Ammon's horn (tissue), 1 donor: ENCODE measurements around the gene TTC24.

Source experiments
- DNase-seq: peaks from one replicate; pipeline ENCODE4 v3.0.0-alpha.2; 2016; ENCODE audit warnings: low spot score

Gene TTC24

DNA sequence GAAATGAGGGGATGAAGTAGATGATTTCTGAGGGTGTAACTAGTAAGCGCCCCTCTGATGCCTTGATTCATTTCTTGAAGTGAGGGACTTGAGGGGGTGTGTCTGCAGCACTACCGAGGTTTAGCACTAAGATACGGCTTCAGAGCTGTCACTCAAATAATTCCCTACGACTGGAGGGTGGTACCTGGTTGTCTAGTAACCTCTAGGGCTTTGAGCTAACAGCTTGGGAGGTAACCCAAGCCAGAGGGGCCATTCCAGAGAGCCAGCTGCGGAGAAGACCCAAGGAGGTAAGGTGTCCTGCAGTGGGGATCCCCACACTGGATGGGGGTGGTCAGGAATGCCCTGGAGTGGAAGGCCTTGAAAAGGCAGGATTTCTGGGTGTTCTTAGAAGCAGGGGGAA, at the start of gene TTC24:
Gene TTC24 (plus strand): TSS at position 252 of the 400 bp plus-strand sequence. CDS start 1,642 bp downstream, outside the sequence.
- DNase-seq, result no peak

GRCh38 chr1:156530006-156530405, 49.5 kb upstream of the TTC24 start:
- DNase-seq, result no peak

GRCh38 chr1:156532374-156532773, 47.1 kb upstream of the TTC24 start:
- no peak for DNase-seq

GRCh38 chr1:156533568-156534220, 45.8 kb upstream of the TTC24 start:
- DNase-seq, result no peak

GRCh38 chr1:156534424-156535060, 45.0 kb upstream of the TTC24 start:
- no peak for DNase-seq

DNA sequence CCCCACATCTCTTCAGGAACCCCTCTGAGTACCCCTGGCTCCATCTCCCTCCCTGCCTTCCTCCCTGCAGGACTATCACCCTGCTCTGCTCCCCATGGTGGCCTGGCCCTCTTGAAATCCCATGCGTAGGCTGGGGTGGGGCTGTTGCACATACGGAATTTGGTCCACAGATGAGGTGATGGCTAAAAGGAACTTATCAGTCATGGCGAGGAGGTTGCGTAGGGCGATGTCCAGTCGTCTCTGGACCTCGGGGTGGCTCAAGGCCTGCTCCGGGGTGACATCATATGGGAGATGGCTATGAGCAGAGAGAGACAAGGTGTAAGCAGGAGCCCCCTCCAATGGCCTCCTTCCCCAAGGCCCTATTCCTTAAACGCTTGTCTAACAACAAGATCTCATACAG, 42.5 kb upstream of the TTC24 start:
- no peak for DNase-seq

GRCh38 chr1:156538711-156539440, 40.6 kb upstream of the TTC24 start:
- DNase-seq, result no peak

DNA sequence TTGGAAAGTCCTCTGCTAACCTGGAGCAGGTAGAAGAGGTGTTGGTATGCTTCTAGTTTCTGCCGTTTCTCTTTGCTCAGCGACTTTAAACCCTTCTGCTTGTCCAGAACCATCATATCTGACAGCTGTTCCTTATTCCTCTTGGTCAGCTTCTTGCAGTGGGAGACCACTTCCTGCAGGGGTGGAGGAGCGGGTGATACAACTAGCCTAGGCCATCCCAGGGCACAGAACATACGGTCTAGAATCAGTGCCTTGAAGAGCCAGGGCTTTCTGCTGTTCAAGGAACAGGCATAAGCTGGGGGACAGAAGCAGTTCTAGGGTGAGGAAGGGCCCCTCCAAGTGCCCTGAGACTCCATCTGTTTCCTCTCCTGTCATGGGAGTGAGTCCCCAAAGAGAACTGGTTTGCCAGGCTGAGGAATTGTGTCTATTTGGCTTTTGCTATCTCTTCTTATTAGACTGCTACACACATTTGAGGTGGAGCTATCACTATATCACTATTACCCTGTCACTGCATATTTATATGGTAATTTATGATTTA, 39.6 kb upstream of the TTC24 start:
- no peak for DNase-seq

DNA sequence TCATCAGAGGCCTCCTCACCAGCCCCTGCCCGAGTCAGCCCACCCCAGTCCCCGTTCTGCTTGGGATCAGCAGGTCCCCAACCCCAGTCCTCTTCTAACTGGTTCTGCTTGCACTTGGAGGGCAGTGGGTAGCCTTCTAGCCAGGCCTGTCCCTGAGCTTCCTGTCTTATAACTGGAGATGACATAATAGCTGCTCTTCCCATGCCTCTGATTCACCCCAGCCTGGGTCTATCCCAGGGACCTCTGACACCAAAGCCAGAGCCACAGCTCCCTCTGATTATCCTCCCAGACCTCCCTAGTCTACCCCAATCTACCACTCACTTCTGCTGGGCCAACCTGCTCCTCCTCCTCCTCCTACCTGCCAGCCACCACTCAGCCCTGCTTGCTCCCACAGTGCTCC, 38.6 kb upstream of the TTC24 start:
- DNase-seq, result no peak

- DNase-seq, result no peak
Measured at GRCh38 chr1:156543066-156543465, 36.5 kb upstream of the TTC24 start.

GRCh38 chr1:156544592-156545102, 34.9 kb upstream of the TTC24 start:
- DNase-seq, result peak; percentile 30

DNA sequence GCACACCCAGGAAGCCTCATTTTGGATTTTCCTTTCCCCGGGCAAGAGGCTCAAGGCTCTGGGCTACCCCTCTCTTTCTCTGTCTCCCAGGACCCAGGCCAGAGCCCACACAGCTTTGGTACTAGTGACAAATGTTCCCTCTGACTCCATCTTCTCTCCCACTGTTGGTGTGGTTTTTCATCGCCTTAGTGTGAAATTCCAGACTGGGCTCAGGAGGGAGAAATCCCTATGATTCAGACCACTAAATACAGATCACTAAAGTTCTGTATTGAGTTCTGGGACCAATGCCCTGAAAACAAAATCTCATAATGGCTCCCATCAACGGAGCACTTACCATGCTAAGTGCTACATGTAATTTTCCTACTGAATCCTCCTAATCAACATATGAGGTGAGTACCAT, 33.3 kb upstream of the TTC24 start:
- DNase-seq, result no peak

DNA sequence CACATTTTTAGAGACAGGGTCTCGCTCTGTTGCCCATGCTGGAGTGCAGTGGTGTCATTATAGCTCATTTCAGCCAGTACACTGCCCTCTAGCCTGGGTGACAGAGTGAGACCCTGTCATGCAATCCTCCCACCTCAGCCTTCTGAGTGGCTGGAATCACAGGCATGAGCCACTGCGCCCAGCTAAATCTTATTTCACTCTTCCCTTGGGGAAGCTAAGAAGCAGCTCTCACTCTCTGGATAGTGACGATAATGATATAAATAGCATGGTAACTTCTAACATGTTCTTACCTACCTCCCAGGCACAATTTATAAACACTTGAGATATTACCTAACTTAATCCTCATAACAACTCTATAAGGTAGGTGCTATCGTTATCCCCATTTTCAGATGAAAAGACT, 32.1 kb upstream of the TTC24 start:
- no peak for DNase-seq

DNA sequence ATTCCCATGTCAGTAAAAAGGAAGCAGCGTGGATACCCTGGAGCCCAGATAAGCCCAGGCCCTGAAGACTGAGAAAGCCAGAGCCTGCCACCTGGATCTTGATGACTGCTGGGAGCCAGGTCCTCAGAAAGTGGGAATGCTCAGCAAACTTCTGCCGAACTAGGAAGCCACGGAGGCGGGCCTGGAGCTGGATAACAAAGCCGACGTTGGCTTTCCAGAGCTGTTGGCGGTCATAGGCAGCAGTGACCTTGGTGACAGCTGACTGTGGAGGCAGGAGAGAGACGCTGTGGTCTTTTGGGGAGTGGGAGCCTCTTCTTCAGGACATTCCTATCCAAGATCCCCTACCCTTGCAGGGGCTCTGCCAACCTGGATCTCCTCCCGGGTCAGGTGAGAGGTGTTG, 31.5 kb upstream of the TTC24 start:
- no peak for DNase-seq

DNA sequence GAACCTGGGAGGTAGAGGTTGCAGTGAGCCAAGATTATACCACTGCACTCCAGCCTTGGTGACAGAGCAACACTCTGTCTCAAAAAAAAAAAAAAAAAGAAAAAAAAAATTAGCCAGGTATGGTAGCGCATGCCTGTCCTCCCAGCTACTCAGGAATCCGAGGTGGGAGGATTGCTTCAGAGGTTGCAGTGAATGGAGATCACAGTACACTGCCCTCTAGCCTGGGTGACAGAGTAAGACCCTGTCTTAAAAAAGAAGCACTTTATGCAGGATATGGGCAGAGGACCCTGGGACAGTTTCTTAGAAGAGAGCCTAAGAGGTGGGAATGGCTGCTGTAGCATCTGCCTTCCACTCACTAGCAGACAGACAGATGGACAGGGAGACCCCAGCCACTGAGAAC, 30.1 kb upstream of the TTC24 start:
- DNase-seq, result no peak

GRCh38 chr1:156549831-156550230, 29.7 kb upstream of the TTC24 start:
- DNase-seq, result no peak

- no peak for DNase-seq
Measured at GRCh38 chr1:156550346-156550745, 29.2 kb upstream of the TTC24 start.

GRCh38 chr1:156551066-156551643, 28.4 kb upstream of the TTC24 start:
- no peak for DNase-seq

DNA sequence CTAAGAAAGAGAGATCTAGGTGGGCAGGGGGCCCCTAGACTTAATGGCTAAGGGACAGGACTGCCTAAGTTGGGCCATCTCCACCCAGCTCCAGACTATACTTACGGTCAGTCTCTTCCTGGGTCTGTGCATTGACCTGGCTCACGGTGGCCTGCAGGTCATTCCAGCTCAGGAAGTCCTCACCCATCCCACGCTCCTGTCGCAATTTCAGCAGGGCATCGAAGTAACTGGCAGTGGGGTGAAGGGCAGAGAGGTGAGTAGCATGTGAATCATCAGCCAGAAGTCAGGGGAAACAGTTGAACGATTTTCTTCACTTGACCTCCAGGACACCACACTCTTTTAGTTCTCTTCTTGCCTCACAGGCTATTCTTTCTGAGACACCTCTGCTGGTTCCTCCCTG, 27.7 kb upstream of the TTC24 start:
- no peak for DNase-seq

GRCh38 chr1:156552518-156552917, 27.0 kb upstream of the TTC24 start:
- no peak for DNase-seq

DNA sequence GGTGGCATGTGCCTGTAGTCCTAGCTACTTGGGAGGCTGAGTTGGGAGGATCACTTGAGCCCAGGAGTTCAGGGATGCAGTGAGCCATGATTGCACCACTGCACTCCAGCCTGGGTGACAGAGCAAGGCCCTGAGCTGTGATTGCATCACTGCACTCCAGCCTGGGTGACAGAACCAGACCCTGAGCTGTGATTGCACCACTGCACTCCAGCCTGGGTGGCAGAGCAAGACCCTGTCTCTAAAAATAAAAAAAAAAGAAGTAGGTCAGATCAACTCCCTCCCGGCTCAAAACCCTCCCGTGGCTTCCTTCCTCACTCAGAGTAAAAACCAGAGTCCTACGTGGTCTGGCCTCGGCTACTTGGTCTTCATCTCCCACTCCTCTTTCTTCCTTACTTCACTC, 26.6 kb upstream of the TTC24 start:
- peak; percentile 62 for DNase-seq

DNA sequence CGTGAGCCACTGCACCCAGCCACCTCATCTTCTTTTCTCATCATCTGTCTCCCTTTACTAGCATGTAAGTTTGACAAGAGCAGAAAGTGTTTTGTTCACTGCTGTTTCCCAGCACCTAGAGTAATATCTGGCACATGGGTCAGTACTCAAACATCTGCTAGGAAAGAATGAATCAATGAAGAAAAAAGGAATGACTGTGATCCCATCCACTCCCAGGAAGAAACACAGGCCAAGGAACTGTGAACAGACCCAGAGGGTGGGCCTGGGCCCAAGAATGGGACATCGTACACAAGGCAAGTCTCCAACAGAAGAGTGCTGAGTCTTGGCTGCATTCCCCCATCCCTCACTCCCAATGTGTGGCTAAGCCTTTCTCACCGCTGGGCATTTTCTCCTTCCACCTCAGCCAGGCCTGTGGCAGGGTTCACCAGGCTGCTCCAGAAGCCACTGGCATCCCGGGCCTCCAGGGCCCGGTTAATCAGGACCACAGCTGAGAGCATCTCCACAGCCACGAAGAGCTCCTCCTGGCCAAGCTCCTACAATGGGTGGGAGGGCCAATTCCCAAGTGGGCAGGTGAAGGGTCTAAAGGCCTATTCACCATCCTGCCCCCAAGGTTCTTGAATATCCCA, 25.6 kb upstream of the TTC24 start:
- no peak for DNase-seq
